Measurements from ENCODE around the gene CAPN11.
A peak's percentile ranks its signal among the peaks of the same experiment; 100 is the strongest.

CAPN11 gene

DNA sequence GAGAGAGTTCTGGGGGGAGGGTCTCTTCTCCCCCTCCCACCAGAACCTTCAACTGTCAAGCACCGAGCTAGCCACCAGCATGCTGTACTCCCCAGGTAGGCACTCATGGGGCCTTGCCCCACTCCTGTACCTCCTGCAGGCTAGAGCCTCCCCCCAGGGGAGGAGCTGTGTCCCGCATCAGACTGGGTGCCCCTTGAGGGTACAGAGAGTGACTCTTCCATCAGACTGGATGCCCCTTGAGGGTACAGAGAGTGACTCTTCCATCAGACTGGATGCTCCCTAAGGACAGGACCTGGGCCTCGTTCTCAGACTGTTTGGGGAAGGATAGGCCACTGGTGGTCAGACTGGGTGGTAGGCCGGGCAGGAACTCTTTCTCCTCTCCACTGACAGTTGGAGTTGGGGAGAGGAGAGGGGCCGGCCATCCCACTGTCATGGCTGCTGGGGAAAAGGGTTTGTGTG lies at the start of gene CAPN11:
CAPN11 (plus strand) TSS at position 51 of the 459 bp plus-strand sequence; CDS start at position 80, 29 bp downstream.
- no peak for DNase-seq (ENCODE audit: low read depth in 1 of 2, low spot score in 1 of 2)

DNA sequence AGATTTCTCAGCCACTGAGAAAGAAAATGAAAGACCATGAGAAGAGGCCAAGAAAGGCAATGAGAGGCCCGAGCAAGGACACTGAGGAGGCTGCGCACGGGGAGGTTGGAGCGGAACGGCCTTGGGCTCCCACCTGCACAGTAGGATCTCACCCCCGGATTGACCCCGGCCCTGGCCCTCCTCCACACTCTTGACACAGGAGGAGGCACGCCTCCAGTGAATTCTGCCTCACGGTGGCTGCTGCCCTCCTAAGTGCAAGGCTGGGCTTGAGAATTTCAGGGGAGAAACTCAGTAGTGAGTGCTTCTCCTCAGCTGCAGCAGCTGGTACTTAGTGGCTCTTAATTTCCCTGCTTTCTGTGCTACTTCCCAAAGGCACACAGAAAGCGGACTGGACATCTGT lies 49.4 kb upstream of the CAPN11 start:
- DNase-seq (ENCODE audit: low read depth in 1 of 2, low spot score in 1 of 2): no peak

DNA sequence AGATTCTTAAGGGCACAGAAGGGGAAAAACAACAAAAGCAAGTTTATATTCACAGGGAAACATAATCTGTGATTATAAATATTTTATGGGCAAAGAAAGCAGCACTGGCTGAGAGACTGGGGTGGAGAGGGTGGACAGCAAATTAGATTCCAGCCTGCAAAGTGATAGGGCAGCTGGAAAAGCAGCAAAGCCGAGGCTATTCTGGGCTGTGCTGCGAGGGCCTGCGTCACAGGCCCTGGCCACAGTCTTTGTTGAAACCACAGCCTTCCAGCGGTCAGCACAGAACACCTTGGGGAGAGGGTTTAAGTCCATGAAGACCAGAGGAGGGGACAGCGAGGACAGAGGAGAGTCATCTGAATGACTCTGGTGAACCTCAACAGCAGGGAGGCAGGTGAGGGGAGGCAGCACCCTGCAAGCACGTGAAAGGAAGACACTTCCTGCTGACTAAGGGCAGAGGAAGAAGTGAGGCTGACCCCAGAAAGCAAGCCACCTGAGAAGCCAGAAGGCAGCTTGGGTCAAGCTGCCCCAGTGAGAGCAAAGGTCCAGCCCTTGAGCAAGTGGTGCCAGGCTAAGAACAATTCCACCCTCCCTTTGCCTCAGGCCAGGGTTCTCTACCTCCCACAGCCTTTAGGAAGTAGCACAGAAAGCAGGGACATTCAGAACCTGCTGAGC lies 48.5 kb upstream of the CAPN11 start:
- no peak for DNase-seq (ENCODE audit: low read depth in 1 of 2, low spot score in 1 of 2)

DNA sequence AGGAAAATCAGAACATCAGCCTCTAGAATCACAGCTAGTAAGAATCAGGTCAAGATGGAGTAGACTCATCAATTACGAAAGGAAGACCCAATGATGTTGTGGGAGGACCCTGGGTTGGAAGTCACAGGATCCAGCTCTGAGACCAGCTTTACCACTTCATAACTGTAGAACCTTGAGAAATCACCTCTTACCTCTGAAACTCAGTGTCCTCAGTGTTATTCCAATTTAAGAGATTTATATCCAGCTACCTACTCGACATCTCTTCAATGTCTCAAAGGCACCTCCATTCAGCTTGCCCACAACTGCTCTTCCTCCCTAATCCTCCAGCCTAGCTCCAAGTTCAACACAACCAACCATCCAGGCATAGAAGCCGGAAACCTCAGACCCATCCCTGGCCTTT lies 47.7 kb upstream of the CAPN11 start:
- no peak for DNase-seq (ENCODE audit: low read depth in 1 of 2, low spot score in 1 of 2)

DNA sequence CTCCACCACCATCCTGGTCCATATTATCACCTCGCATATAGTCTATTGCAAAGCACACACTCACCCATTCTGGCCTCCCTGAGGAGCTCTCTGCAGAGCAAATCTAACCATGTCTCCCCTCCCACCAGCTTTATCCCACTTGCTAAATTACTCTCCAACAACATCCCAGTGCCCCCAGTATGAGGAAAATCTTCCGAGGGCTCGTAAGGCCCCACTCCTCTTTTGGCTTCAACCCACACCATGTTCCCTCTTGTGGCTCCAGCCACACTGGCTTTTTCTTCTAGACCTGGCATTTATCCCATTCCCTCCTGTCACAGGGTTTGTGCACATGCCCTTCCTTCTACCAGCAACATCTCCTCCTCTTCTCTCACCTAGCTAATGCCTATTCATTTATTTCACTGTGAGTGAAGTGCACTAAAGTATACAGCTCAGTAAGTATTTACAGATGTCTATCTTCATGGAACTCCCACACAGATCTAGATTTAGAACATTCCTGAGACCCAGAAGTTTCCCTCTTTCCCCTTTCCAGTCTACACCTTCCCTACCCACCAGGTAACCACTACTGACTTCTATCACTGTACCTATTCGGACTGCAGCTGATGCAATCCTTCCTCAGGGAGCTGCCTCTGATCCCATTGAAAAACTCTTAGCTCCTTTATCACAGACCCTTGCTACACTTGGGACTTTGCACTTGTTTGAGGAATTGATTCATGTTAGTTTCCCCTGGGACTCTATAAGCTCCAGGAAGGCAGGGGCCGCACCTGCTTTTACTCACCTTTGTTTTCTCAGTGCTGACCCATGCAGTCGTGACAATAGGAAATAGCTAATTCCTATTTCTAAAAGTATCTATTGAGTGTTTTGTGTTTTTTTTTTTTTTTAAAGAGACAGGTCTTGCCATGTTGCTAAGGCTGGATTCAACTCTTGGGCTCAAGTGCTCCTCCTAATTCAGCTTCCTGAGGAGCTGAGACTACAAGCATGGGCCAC lies 46.9 kb upstream of the CAPN11 start:
- DNase-seq (ENCODE audit: low read depth in 1 of 2, low spot score in 1 of 2): no peak

DNA sequence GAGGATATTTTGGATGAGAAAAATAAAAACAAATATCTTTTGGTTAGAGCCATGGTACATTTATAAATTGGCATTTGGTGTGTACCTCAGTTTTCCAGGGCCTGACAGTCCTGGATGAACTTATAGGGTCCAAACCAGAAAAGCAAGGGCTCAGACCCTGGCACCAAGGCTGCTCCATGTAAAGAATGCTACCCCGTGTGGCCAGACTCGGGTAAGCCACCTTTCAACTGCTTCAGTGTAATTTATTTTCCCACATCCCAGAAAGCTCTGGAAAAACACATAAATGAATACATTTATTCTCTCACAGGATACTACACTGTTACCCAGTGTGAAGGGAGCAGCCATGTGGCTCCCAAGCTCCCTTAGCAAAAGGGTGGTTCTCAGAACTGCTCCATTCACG lies 45.2 kb upstream of the CAPN11 start:
- no peak for DNase-seq (ENCODE audit: low read depth in 1 of 2, low spot score in 1 of 2)

DNA sequence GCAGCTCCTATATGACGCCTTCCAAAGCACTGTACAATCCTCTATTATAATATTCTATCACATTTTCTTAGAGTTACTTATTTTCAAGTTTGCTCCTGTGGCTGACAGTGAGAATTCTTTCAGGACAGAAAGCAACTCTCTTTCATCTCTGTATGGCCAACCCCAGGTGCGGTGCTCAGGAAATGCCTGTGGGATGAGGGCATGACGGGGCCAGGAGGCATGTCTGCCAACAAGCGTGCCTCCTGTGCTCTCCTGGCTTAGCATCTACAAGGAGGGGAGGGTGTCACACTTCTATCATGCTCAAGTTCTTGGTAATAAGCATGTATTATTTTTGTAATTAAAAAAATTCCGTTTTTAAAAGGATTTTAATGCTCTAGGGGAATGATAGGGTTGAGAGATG lies 42.8 kb upstream of the CAPN11 start:
- DNase-seq (ENCODE audit: low read depth in 1 of 2, low spot score in 1 of 2): no peak

DNA sequence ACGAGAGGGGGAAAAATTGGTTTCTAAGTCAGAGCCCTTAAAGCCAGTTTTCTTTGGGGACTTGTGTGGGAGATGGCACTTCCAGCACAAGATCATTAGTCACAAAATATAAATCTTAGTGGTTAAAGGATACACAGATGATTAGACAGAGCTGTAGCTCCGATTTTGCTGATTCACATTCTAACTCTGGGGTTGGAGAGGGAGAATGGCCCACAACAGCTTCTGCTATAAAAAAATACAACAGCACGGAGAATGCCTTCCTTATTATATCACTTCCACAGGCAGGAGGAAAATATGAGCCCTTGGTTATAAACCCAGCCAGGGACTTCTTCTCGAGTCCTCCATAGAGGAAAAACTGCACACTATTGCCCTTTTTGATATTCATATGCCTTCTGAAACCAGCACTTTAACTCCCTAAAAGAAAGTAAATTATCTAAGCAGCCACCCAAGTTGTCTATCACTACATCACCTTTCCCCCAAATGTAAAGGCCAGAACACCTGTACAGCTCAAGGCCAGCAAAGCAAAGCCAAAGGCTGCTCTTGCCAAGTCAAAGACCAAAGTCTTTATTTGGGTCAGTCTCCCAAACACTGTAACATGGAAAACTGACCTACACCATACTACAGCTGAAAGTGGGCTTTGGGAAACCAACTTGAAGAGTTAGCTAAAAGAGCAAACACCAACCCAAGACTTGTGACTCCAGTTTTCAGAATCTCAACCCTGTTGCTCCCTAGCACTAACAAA lies 41.8 kb upstream of the CAPN11 start:
- DNase-seq (ENCODE audit: low read depth in 1 of 2, low spot score in 1 of 2): no peak

DNA sequence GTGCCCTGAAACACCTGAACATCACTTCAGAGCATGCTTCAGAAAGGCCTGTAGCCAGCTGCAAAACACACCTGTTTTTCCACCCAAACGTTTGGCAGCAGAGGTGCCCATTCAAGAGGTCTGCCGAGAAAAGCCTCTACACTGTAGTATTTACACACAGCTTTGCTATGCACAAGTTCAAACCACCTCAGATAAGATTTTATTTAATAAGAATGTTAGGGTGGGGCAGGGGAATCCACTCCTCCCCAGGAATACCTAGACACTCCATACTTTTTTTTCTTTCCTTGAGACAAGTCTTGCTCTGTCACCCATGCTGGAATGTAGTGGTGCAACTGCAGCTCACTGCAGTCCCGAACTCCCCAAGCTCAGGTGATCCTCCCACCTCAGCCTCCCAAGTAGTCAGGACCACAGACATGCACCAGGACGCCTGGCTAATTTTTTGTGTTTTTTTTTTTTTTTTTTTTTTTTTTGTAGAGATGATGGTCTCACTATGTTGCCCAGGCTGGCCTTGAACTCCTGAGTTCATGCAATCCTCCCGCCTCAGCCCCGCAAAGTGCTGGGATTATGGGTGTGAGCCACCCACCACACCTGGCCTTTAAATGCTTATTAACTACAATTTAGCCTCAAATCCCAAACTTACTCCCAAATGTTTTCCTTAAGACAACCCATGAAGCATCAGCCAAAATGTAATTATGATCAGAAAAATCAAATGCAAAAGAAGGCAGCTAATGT lies 41.1 kb upstream of the CAPN11 start:
- DNase-seq (ENCODE audit: low read depth in 1 of 2, low spot score in 1 of 2): no peak

DNA sequence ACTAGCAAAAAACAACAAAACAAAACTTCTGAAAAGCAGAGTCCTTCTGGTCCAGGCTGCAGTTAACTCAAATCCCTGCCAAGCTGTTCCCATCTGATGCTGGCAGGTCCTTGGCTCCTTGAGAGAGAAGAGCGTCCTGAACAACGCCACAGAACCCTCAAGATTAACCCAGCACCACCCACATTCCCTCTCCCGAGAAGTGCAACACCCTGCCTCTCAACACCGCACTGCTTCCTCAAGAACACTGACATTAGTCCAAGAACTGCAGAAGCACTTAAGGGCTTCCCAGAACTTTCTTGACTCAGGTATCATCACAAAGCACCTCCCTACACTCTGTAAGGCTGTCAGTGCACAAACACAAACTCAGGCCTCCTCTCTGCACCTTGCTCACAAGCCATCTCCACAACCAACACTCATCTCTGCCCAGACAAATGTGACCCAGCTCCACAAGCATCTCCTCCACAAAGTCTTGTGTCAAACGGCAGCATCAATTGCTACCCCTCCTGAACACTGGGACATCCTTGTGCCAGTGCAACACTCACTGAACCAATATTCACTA lies 38.8 kb upstream of the CAPN11 start:
- no peak for DNase-seq (ENCODE audit: low read depth in 1 of 2, low spot score in 1 of 2)

DNA sequence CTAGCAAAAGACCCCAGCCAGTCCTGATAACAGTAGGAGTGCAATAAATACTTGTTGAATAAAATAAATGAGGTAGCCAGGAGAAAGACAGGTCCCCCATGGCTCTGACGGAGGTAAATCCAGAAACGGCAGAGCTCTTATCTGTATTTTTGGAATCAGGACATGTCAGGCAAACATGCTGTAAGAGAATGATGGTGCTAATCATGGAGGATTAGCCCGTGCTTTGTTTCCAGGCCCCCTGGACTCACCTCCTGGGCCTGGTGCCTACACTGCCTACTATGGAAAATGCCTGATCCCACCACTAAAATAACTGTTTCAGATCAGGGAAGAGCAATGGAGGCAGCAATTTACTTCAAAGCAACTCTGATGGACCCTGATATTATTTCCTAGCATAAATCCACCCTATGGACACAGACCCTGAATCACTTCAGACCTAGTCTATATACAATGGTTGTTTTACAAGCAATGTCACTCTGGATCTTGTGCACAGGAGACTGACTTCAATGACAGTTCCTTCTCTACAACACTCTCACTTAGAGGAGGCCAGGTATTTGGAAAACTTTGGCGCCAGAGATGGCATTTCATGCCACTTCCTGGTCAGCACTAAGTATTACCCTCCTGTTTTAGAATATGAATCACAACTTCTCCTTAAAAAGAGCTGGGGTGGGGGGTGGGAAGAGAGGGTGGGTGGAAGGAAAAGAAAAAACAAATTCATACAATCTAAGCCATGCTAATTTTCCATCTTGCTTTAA lies 37.8 kb upstream of the CAPN11 start:
- no peak for DNase-seq (ENCODE audit: low read depth in 1 of 2, low spot score in 1 of 2)

DNA sequence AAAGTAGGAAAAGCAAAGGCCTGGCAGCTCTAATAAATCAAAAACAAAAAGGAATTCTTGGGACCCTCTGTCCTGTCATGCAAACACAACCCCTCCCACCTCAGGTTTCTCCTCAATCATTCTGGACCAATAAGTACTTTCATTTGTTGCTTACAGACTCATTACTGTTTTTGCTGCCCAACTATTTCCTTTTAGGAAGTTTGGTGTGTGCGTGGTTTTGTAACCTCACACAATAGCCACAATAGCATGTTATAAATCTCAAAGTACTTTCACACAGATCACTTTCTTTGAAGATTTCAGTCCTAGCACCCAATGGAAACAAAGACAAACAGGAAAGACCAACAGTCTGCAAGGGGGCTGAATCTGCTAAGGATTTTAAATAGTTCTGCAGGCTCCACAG lies 35.8 kb upstream of the CAPN11 start:
- DNase-seq (ENCODE audit: low read depth in 1 of 2, low spot score in 1 of 2): no peak

DNA sequence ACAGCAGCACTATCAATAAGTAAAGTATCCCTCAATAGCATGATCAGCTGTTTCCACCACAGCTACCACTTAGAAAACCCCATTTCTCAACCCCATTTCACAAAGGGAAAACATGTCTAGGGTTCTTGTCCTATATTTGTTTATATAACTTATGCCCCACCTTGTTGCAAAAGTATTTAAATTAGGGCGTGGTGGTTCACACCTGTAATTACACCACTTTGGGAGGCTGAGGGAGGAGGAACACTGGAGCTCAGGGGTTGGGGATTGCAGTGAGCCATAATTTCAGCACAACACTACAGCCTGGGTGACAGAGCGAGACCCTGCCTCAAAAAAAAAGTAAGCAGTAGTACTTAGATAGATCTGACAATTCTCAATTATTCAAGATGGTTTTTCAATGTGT lies 35.1 kb upstream of the CAPN11 start:
- no peak for DNase-seq (ENCODE audit: low read depth in 1 of 2, low spot score in 1 of 2)

DNA sequence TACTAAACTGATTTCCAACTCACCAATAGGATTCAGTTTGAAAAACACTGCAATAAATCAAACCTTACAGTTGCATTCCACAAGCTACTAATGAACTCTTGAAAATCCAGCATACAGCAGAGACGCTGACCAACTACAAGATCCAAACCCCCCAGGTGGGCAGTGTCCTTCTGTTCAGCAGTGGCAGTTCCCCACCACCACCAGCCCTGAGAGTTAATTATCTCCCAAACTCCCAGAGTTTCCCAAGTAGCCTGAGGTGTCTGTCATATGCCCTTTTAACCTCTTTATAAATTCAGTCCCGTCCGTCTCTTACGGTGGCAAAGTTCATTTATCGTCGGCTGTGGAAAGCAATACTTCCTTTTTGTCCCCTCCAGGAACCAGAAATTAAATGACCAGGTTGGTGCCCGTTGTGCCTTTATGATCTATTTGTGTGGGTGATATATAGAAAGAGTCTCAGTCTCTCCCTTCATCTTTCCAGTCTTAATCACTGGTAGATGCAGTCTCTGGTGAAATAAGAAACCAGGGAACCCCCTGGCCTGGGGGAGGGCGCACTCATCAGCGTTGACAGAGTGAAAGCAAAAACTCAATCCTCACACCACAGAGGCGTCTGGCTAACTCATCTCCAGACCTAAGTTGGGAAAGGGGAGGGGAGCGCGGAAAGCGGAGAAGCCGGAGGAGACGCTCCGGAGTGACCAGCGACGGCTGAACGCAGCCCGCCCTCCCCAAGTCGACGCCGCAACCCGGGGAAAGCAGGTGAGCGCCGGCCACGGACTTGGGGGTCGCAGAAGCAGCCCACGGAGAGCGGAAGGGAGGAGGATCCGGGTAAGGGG lies 32.1 kb upstream of the CAPN11 start:
- DNase-seq (ENCODE audit: low read depth in 1 of 2, low spot score in 1 of 2): peak; percentile 69 to 82

DNA sequence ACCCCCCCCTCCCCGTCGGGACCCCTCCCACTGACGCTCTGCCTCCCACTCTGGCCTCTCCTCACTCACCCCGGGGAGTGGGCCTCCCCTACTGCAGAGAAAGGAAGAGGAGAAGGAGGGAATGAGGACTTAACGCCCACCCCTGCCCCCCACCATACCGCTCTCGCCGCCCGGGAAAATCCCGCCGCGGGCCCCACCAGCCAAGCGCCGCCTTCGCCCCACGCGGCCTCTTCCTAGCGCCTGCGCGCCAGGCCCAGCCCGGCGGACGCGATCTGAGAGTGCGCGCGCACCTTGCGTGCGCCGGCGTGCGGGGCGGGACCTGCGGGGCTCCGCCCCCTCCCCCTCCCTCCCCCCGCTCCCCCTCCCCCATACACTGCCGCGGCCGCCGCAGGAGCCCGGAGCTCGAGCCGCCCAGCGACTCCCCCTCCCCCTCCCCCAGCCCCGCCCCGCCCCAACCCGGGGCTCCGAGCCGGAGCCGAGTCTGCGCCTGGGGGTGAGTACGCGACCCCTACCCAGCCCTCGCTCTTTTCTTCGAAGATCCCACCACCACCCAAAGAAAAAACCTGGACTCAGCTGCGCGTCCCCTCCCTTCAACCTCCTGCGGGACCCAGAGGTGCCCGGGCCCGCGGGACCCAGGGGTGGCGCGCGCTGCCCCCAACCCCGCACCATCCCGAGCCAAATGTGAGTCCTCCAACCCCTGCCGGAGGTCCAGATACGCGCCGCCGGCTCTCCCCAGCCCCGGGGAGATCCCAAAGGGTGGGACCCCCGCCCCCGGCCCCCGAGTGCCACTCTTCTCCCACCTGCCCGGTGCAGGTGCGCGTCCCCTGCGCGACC lies 31.2 kb upstream of the CAPN11 start, which contains the start of the genes MRPL14 and TMEM63B:
MRPL14 (minus strand) TSS at position 267 of the 834 bp plus-strand sequence. CDS start 10,841 bp downstream, outside the sequence.
TMEM63B (plus strand) TSS at position 369 of the 834 bp plus-strand sequence. CDS start 7,031 bp downstream, outside the sequence.
- DNase-seq (ENCODE audit: low read depth in 1 of 2, low spot score in 1 of 2): peak; percentile 83 to 85

DNA sequence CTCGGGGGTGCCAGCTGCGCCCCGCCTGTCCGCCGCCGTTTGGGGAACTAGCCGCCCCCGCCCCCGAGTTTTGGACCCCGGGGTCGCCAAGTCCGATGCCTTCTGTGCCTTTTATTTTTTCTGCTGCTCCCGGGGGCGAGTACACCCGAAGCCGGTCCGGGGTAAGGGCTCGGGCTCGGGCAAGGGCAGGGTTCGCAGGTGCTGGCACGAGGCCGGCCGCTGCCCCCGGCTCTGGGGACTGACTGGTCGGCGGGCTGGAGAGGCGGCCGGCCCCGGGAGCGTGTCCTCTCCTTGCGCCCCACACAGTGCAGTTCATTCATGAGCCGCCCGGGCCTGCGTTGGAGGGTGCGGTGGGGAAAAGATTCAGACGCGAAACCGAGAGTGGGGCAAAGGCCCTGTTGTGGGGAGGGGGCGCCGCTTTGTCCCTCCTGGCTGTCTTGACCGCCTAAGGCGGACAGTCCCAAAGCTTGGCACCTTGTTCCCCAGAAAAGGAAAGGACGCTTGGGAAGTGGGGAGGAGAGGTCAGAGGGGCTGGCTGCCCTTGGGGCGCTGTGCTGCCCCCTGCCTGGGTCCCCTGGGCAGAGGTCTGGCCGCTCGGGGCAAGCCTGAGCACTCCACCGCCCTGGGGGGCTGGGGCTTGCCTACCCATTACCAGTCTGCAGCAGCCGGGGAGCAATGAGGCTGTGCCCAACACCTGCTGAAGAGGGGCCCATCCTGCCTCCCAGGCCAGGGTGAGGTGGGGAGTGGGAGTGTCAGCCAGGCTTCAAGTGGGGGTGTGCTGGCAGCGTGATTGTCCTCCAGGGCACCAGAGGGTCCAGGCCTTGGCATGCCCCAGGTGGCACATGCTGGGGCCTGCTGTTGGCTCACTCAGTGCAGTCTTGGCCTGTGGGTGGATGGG lies 30.4 kb upstream of the CAPN11 start:
- DNase-seq (ENCODE audit: low read depth in 1 of 2, low spot score in 1 of 2): no peak

DNA sequence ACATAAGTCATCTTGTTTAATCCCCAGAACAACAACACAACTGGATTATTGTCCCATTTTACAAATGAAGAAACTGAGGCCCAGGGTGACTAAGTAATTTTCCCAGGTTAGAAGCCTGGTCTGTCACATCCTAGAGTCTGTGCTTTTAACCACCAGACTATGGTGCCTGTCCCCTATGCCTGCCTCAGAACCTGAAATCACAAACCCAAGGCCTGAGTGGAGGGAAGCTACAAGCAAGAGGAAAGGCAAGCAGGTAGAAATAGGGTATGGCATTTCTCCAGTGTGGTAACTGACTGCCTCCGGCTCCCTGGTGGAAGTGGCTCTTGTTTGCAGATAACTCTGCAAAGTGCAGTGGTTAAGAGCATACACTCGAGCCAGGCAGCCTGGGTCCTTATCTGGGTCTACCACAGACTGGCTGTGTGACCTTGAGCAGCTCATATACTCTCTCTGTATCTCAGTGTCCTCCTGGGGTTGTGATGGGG lies 28.7 kb upstream of the CAPN11 start:
- DNase-seq (ENCODE audit: low read depth in 1 of 2, low spot score in 1 of 2): no peak

Data from activated CD4-positive, alpha-beta T cell treated with anti-CD3 and anti-CD28 coated beads, Interleukin-2, amount 50 U/mL, for 24 hours (primary cell).